ENCODE measurements around the gene MSI2. TPM values are rescaled to one million over a fixed set of nuclear protein-coding genes. Genes with fewer than 3 reads are reported as not detected.

MSI2 gene
- total and polyA plus RNA-seq, 2 experiments from 2014 or later, result 4.3 to 17.9 TPM

DNA sequence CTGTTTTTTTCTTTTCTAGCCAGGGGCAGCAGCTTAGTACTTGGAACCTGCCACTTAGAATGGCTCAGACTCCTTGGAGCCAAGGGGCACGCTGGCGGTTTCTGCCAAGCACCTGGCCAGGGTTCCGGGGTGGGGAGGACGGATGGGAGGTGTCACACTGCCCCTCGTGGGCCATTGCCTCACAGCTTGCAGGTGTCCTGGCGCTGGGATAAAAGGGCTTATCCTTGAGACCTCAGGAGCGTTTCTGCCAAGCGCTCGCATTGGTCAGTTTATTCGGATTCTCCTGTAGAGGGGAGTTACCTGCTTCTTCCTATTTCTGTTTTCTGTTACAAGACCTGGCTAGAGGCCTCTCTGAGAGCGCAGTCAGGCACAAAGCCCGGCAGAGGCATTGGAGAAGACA is 234.6 kb downstream of the MSI2 start:
- H4K20me1 ChIP-seq (ENCODE audit: insufficient read depth), result no peaks in the 10 kb centered on the region
- H3K9me3 ChIP-seq (ENCODE audit: low read depth), result no peaks in the 10 kb centered on the region
- no peaks in the 10 kb centered on the region for H3K4me1 ChIP-seq (ENCODE audit: insufficient read depth)
- H3K9ac ChIP-seq, result no peak overlapping the region
- H2AFZ ChIP-seq, result no peak overlapping the region
- H3K9me2 ChIP-seq (ENCODE audit: insufficient read depth), result no peaks in the 10 kb centered on the region
- in situ Hi-C loops (cut with MboI), result no loop called here
- 72 to 80% methylated on average over 12 of the region's 12 CpGs for WGBS, 2 experiments (ENCODE audit: low coverage in 1 of 2, low lambda C conversion rate in 2 of 2, missing lambda C conversion rate in 2 of 2)
- H3K27me3 ChIP-seq (replicated peaks; ENCODE audit: insufficient read depth), result no peaks in the 10 kb centered on the region
- TF ChIP-seq EZH2 (IDR thresholded peaks at IDR 0.05; ENCODE audit: insufficient read depth, poor library complexity, severe bottlenecking), result no peak
- no peak for TF ChIP-seq EZH2phosphoT487 (IDR thresholded peaks at IDR 0.05; ENCODE audit: insufficient read depth, low read depth)
- H3K36me3 ChIP-seq (ENCODE audit: low read depth), result no peaks in the 10 kb centered on the region
- H3K4me2 ChIP-seq (ENCODE audit: unreplicated experiment), result no peak overlapping the region
- H3K4me3 ChIP-seq, result no peak overlapping the region
- no peak overlapping the region for H3K27ac ChIP-seq
- H3F3A ChIP-seq (ENCODE audit: insufficient read depth), result no peaks in the 10 kb centered on the region
- DNase-seq, result no peak
- no peaks in the 10 kb centered on the region for H3K79me2 ChIP-seq (ENCODE audit: insufficient read depth)

DNA sequence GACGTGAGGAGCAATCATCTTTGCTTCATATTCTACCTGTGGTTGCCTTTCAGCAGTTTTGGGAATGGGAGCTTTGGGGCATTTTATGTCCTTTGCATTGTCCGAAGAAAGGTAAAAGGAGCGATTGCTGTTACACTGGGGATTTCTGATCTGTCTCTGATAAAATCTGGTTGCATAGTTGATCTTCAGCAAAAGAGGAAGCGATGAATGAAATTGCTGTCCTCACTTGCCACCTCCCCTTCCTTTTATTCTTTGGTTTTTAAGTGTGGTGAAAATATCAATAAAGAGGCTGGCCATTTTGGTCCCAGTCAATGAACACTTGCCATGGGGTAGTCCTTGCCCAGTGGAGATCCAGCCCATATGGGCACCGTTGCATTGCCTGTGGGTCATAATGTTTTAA is 236.8 kb downstream of the MSI2 start:
- TF ChIP-seq EZH2 (IDR thresholded peaks at IDR 0.05; ENCODE audit: insufficient read depth, poor library complexity, severe bottlenecking) (no peak), EZH2phosphoT487 (IDR thresholded peaks at IDR 0.05; ENCODE audit: insufficient read depth, low read depth) (no peak)
- H3K4me1 ChIP-seq (ENCODE audit: insufficient read depth), result no peaks in the 10 kb centered on the region
- no peaks in the 10 kb centered on the region for H3K9me2 ChIP-seq (ENCODE audit: insufficient read depth)
- in situ Hi-C loops (cut with MboI), result no loop called here
- H3K4me2 ChIP-seq (ENCODE audit: unreplicated experiment), result no peak overlapping the region
- H3K27ac ChIP-seq, result no peak overlapping the region
- no peak overlapping the region for H3K9ac ChIP-seq
- no peaks in the 10 kb centered on the region for H4K20me1 ChIP-seq (ENCODE audit: insufficient read depth)
- no peak overlapping the region for H3K4me3 ChIP-seq
- H3F3A ChIP-seq (ENCODE audit: insufficient read depth), result no peaks in the 10 kb centered on the region
- H3K27me3 ChIP-seq (replicated peaks; ENCODE audit: insufficient read depth), result no peaks in the 10 kb centered on the region
- no peak overlapping the region for H2AFZ ChIP-seq
- no peak for DNase-seq
- H3K79me2 ChIP-seq (ENCODE audit: insufficient read depth), result no peaks in the 10 kb centered on the region
- no peaks in the 10 kb centered on the region for H3K9me3 ChIP-seq (ENCODE audit: low read depth)
- 86 to 88% methylated on average over 5 of the region's 5 CpGs for WGBS, 2 experiments (ENCODE audit: low coverage in 1 of 2, low lambda C conversion rate in 2 of 2, missing lambda C conversion rate in 2 of 2)
- H3K36me3 ChIP-seq (ENCODE audit: low read depth), result no peaks in the 10 kb centered on the region

DNA sequence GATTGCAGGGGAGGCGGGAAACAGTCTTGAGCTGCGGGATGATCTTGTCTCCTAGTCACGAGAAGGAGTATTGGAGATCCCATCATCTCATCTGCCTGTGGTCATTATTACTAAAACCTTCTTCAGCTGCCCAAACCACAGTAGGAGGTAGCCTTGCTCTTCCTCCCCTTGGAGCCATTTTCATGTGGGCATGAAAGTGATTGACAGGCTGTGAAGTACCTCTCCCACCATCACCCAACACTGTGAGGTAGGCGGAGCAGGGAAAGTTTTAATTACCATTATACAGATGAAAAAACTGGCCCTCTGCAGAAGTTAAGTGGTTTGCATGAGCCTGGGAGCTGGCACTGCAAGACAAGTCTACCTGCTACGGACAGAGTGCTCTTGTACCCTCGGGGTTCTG is 237.3 kb downstream of the MSI2 start:
- H3F3A ChIP-seq (ENCODE audit: insufficient read depth), result no peaks in the 10 kb centered on the region
- WGBS, 2 experiments (ENCODE audit: low coverage in 1 of 2, low lambda C conversion rate in 2 of 2, missing lambda C conversion rate in 2 of 2), result 88 to 89% methylated on average over 6 of the region's 6 CpGs
- in situ Hi-C loops (cut with MboI), result no loop called here
- no peak overlapping the region for H3K4me2 ChIP-seq (ENCODE audit: unreplicated experiment)
- no peak for DNase-seq
- no peaks in the 10 kb centered on the region for H3K27me3 ChIP-seq (replicated peaks; ENCODE audit: insufficient read depth)
- no peaks in the 10 kb centered on the region for H3K4me1 ChIP-seq (ENCODE audit: insufficient read depth)
- H3K9me3 ChIP-seq (ENCODE audit: low read depth), result no peaks in the 10 kb centered on the region
- H3K4me3 ChIP-seq, result no peak overlapping the region
- H3K9ac ChIP-seq, result no peak overlapping the region
- no peak for TF ChIP-seq EZH2 (IDR thresholded peaks at IDR 0.05; ENCODE audit: insufficient read depth, poor library complexity, severe bottlenecking)
- no peak for TF ChIP-seq EZH2phosphoT487 (IDR thresholded peaks at IDR 0.05; ENCODE audit: insufficient read depth, low read depth)
- no peaks in the 10 kb centered on the region for H3K9me2 ChIP-seq (ENCODE audit: insufficient read depth)
- no peaks in the 10 kb centered on the region for H3K36me3 ChIP-seq (ENCODE audit: low read depth)
- H3K27ac ChIP-seq, result no peak overlapping the region
- no peaks in the 10 kb centered on the region for H4K20me1 ChIP-seq (ENCODE audit: insufficient read depth)
- no peaks in the 10 kb centered on the region for H3K79me2 ChIP-seq (ENCODE audit: insufficient read depth)
- H2AFZ ChIP-seq, result no peak overlapping the region

DNA sequence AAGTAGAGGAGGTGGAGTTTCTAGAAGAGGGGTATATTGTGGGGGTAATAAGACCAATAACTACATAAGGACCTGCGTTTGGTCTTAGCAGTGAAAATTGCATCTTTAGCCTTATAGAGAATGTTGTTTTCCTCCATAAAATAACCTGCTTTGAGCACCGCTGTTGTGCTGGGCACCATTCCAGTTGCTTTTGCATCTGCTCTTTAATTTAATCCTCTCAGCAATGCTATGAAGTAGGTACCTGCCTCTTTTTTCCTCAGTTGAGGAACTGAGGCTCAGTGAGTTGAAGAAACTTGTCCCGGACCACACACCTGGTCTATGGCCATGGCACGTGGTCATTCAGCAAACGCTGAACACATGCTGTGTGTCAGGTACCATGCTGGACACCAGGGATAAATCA is 238.1 kb downstream of the MSI2 start:
- H3K27ac ChIP-seq, result no peak overlapping the region
- no peak for TF ChIP-seq EZH2 (IDR thresholded peaks at IDR 0.05; ENCODE audit: insufficient read depth, poor library complexity, severe bottlenecking)
- no peak for TF ChIP-seq EZH2phosphoT487 (IDR thresholded peaks at IDR 0.05; ENCODE audit: insufficient read depth, low read depth)
- DNase-seq, result no peak
- no peaks in the 10 kb centered on the region for H3K9me3 ChIP-seq (ENCODE audit: low read depth)
- no peaks in the 10 kb centered on the region for H3K36me3 ChIP-seq (ENCODE audit: low read depth)
- H3K9me2 ChIP-seq (ENCODE audit: insufficient read depth), result no peaks in the 10 kb centered on the region
- 92 to 94% methylated on average over 5 of the region's 5 CpGs for WGBS, 2 experiments (ENCODE audit: low coverage in 1 of 2, low lambda C conversion rate in 2 of 2, missing lambda C conversion rate in 2 of 2)
- no peaks in the 10 kb centered on the region for H3K4me1 ChIP-seq (ENCODE audit: insufficient read depth)
- in situ Hi-C loops (cut with MboI), result no loop called here
- no peak overlapping the region for H2AFZ ChIP-seq
- no peaks in the 10 kb centered on the region for H3K79me2 ChIP-seq (ENCODE audit: insufficient read depth)
- no peaks in the 10 kb centered on the region for H3K27me3 ChIP-seq (replicated peaks; ENCODE audit: insufficient read depth)
- no peaks in the 10 kb centered on the region for H4K20me1 ChIP-seq (ENCODE audit: insufficient read depth)
- H3K4me2 ChIP-seq (ENCODE audit: unreplicated experiment), result no peak overlapping the region
- H3K4me3 ChIP-seq, result no peak overlapping the region
- H3F3A ChIP-seq (ENCODE audit: insufficient read depth), result no peaks in the 10 kb centered on the region
- H3K9ac ChIP-seq, result no peak overlapping the region

DNA sequence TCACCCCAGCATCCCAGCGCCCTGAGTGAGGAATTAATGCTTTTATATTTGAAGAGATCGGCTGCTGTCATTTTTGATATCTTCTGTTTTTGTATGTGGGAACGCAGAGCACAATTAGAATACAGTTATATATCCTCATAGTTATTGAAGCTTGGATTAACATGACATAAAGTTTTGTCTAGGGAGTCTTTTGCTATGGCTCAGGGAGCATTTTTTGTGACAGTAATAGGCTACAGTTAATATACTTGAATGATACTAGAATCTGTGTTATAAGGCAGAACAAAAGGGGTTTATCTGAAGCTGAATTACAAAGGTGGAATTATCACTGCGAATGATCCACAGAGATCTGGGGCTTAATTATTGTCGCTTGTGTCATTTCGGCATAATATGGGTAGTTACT is 239.4 kb downstream of the MSI2 start:
- Histone ChIP-seq H4K20me1 (ENCODE audit: insufficient read depth) (no peaks in the 10 kb centered on the region), H3K27me3 (replicated peaks; ENCODE audit: insufficient read depth) (no peaks in the 10 kb centered on the region), H3K27ac (no peak overlapping the region), H3K79me2 (ENCODE audit: insufficient read depth) (no peaks in the 10 kb centered on the region), H3K9me2 (ENCODE audit: insufficient read depth) (no peaks in the 10 kb centered on the region), H3K4me2 (ENCODE audit: unreplicated experiment) (no peak overlapping the region), H3F3A (ENCODE audit: insufficient read depth) (0 out of 2 replicates have a peak, but pooled peaks cover 4% of the 10 kb centered on the region), H3K4me3 (no peak overlapping the region), H3K9me3 (ENCODE audit: low read depth) (no peaks in the 10 kb centered on the region), H2AFZ (no peak overlapping the region), H3K4me1 (ENCODE audit: insufficient read depth) (no peaks in the 10 kb centered on the region), H3K9ac (no peak overlapping the region), H3K36me3 (ENCODE audit: low read depth) (no peaks in the 10 kb centered on the region)
- no peak for TF ChIP-seq EZH2 (IDR thresholded peaks at IDR 0.05; ENCODE audit: insufficient read depth, poor library complexity, severe bottlenecking)
- TF ChIP-seq EZH2phosphoT487 (IDR thresholded peaks at IDR 0.05; ENCODE audit: insufficient read depth, low read depth), result no peak
- DNase-seq, result no peak
- WGBS, 2 experiments (ENCODE audit: low coverage in 1 of 2, low lambda C conversion rate in 2 of 2, missing lambda C conversion rate in 2 of 2), result 89% methylated on average over 6 of the region's 6 CpGs
- in situ Hi-C loops (cut with MboI), result no loop called here

Measured in GM23248 (cell line).